ENCODE measurements around the gene EXOC3L4. TPM values are rescaled to one million over a fixed set of nuclear protein-coding genes. Genes with fewer than 3 reads are reported as not detected.

Gene EXOC3L4
- total RNA-seq, 3 donors from 2014 or later = 16.7 to 29.1 (median 26.1) TPM

DNA sequence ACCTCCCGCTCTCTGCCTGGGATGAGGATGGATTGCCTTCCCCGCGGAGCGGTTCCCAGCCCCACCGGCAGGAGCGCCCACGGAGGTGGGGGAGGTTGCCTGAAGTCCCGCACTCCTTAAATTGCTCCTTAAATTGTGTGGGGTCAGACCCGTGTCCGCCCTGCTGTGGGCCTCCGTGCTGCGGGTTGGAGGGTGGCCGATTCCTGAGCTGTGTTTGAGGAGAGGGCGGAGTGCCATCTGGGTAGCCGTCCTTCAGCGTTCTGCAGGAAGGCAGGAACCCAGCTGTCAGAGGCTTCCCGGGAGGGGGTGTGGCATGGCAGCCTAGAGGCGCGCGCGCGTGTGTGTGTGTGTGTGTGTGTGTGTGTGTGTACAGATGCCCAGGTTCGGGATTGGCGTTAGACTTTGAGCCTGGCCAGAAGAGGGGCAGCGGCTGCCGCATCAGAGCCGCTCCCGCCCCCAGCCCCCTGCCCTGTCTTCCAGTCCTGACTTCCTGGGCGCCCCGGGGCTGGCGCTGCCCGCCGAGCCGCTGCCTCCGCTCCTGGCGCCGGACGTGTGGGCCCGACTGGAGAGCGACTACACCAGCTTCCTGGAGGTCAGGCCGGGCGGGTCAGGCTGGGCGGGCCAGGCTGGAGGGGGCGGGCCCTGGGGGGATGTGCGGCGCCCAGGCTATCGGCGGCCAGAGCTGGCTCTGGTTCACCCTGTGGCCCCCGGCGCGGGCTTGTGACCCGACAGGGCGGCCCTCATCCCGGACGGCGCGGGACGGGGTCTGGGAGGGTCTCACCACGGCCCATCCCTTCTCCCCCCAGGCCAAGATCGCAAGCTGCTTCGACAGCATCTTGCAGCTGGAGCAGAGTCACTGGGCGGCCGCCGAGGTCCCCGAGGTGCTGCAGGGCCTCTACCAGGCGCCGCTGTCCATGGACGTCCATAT is 9.2 kb downstream of the EXOC3L4 start:
- ATAC-seq (peak; percentile 81), DNase-seq (peak; percentile 87 to 91 (median 88))
- Histone ChIP-seq H3K36me3 (ENCODE audit: low read depth) (no peaks in the 10 kb centered on the region), H3K4me1 (ENCODE audit: low read depth) (peaks cover 18% of the 10 kb centered on the region), H3K9me3 (no peaks in the 10 kb centered on the region), H3K4me3 (no peak overlapping the region)
- no peak for TF ChIP-seq CTCF (IDR thresholded peaks at IDR 0.05)
- intact Hi-C loops (cut with DNase I, micrococcal nuclease) = loop anchor here in 1 of 2 donors (10.0 kb wide), 1 partner anchor 81 kb away; no protein-coding TSS in a partner anchor

DNA sequence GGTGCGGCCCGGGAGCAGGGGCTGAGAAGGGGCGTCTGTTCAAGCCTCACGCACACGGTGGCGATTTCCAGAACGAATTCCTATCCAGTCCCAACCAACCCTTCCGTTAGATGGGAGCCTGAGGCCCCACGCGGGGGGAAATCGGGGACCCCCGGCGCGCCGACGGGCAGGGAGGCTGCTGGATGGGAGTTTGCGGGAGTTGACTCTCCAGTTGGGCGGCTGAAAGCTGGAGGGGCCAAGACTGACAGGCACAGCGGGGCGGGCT is 9.8 kb downstream of the EXOC3L4 start:
- no peaks in the 10 kb centered on the region for H3K9me3 ChIP-seq
- DNase-seq (no peak), ATAC-seq (no peak)
- H3K36me3 ChIP-seq (ENCODE audit: low read depth) = no peaks in the 10 kb centered on the region
- peaks cover 18% of the 10 kb centered on the region for H3K4me1 ChIP-seq (ENCODE audit: low read depth)
- TF ChIP-seq CTCF (IDR thresholded peaks at IDR 0.05) = no peak
- H3K4me3 ChIP-seq = no peak overlapping the region
- intact Hi-C loops (cut with DNase I, micrococcal nuclease) = loop anchor here in 1 of 2 donors (10.0 kb wide), 1 partner anchor 80 kb away; no protein-coding TSS in a partner anchor

- DNase-seq = peak in 2 of 3 donors; percentile 83 to 87
- Histone ChIP-seq H3K9me3 (no peaks in the 10 kb centered on the region), H3K36me3 (ENCODE audit: low read depth) (no peaks in the 10 kb centered on the region), H3K4me3 (no peak overlapping the region), H3K4me1 (ENCODE audit: low read depth) (peaks cover 18% of the 10 kb centered on the region)
- peak; percentile 83 for ATAC-seq
- intact Hi-C loops (cut with DNase I, micrococcal nuclease) = loop anchor here in 1 of 2 donors (5.0 to 10.0 kb wide), 2 partner anchors 80 to 187 kb away; no protein-coding TSS in a partner anchor
- TF ChIP-seq CTCF (IDR thresholded peaks at IDR 0.05) = peak; percentile 97
Measured at GRCh38 chr14:103104654-103105452, 10.3 kb downstream of the EXOC3L4 start.

- intact Hi-C loops (cut with DNase I, micrococcal nuclease) = loop anchor here in 1 of 2 donors (5.0 to 10.0 kb wide), 2 partner anchors 79 to 187 kb away; no protein-coding TSS in a partner anchor
- peaks cover 19% of the 10 kb centered on the region for H3K4me1 ChIP-seq (ENCODE audit: low read depth)
- peak in 2 of 3 donors; percentile 61 to 68 for DNase-seq
- peak; percentile 31 for ATAC-seq
- no peaks in the 10 kb centered on the region for H3K36me3 ChIP-seq (ENCODE audit: low read depth)
- H3K4me3 ChIP-seq = no peak overlapping the region
- TF ChIP-seq CTCF (IDR thresholded peaks at IDR 0.05) = no peak
- H3K9me3 ChIP-seq = no peaks in the 10 kb centered on the region
Measured at GRCh38 chr14:103105580-103106150, 11.1 kb downstream of the EXOC3L4 start.

GRCh38 chr14:103107455-103107854 is 12.9 kb downstream of the EXOC3L4 start:
- Histone ChIP-seq H3K4me1 (ENCODE audit: low read depth) (peaks cover 25% of the 10 kb centered on the region), H3K36me3 (ENCODE audit: low read depth) (no peaks in the 10 kb centered on the region), H3K9me3 (no peaks in the 10 kb centered on the region), H3K4me3 (no peak overlapping the region)
- ATAC-seq = no peak
- TF ChIP-seq CTCF (IDR thresholded peaks at IDR 0.05) = no peak
- no peak for DNase-seq
- intact Hi-C loops (cut with DNase I, micrococcal nuclease) = loop anchor here in 1 of 2 donors (5.0 to 10.0 kb wide), 2 partner anchors 77 to 185 kb away; no protein-coding TSS in a partner anchor
